Lower lobe of right lung (tissue), 2 donors: ENCODE measurements around the gene FTHL17. TPM values are rescaled to one million over a fixed set of nuclear protein-coding genes. Genes with fewer than 3 reads are reported as not detected.

Source experiments
- ATAC-seq, 2 donors: fragments of 200-7000 bp; cut with Tn5 transposase; one replicate each; pipeline ENCODE4 v1.9.1; 2020 to 2022; ENCODE audit warnings: mild to moderate bottlenecking in 2 of 2, moderate library complexity in 2 of 2
- DNase-seq: peaks from one replicate; pipeline ENCODE4 v3.0.0-alpha.2; 2020
- H3K27ac ChIP-seq: fragments of 200-600 bp; one replicate; pipeline ENCODE4 v1.8.0; 2022
- H3K27me3 ChIP-seq: fragments of 200-600 bp; one replicate; pipeline ENCODE4 v1.8.0; 2022; ENCODE audit warnings: low read depth
- H3K36me3 ChIP-seq: fragments of 200-600 bp; one replicate; pipeline ENCODE4 v1.8.0; 2022; ENCODE audit warnings: mild to moderate bottlenecking
- H3K4me1 ChIP-seq: fragments of 200-600 bp; one replicate; pipeline ENCODE4 v1.8.0; 2022
- H3K4me3 ChIP-seq: fragments of 200-600 bp; one replicate; pipeline ENCODE4 v1.8.0; 2022; ENCODE audit warnings: mild to moderate bottlenecking
- H3K9me3 ChIP-seq: fragments of 200-600 bp; one replicate; pipeline ENCODE4 v1.8.0; 2022
- intact Hi-C: fragments of 100-400 bp; cut with DNase I; formaldehyde crosslinking; loops from one replicate; pipeline ENCODE4 v1.11.0; 2022
- total RNA-seq: library from RNA; stranded (reverse); fragmentation: NEBNext Ultra II Directional; extraction: Animal tissue kit (Norgen Biotek cat#: 25700); gene quantifications from one replicate; pipeline ENCODE4 v1.2.1, GENCODE V29; 2021
- TF ChIP-seq, protein P1 (sequence below): fragments of 200-600 bp; IDR thresholded peaks from one replicate; pipeline ENCODE4 v1.8.0; 2022; ENCODE audit warnings: antibody characterized with exemption, mild to moderate bottlenecking
- donor health status: DM: no; HTN: yes; CAD: no; lungs with severe emphysema.

FTHL17 gene
- total RNA-seq, 1 donor from 2014 or later, result not detected

DNA sequence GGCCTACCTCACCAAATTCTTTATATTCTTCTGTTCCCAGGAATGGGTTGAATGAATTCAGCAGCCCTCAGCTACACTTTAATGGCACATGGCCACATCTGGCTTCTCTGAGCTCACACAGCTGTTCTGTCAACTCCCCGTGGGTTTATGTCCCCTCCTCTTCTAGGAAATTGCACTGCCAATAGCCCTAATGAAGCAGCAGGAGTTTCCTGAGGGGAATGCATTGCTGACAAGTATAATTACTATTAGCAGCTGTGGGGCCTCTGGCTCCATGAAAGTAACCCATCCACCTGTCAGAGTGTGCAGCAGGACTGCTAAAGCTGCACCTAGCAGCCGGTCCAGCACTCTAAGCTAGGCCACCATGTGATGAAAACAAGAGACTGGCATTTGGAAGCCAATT lies 50.3 kb downstream of the FTHL17 start:
- H3K9me3 ChIP-seq, result no peaks in the 10 kb centered on the region
- DNase-seq, result no peak
- ATAC-seq, result no peak
- no peak overlapping the region for H3K4me3 ChIP-seq
- intact Hi-C loops, result no loop called here
- H3K27me3 ChIP-seq, result no peaks in the 10 kb centered on the region
- H3K27ac ChIP-seq, result no peak overlapping the region
- TF ChIP-seq, protein P1, sequence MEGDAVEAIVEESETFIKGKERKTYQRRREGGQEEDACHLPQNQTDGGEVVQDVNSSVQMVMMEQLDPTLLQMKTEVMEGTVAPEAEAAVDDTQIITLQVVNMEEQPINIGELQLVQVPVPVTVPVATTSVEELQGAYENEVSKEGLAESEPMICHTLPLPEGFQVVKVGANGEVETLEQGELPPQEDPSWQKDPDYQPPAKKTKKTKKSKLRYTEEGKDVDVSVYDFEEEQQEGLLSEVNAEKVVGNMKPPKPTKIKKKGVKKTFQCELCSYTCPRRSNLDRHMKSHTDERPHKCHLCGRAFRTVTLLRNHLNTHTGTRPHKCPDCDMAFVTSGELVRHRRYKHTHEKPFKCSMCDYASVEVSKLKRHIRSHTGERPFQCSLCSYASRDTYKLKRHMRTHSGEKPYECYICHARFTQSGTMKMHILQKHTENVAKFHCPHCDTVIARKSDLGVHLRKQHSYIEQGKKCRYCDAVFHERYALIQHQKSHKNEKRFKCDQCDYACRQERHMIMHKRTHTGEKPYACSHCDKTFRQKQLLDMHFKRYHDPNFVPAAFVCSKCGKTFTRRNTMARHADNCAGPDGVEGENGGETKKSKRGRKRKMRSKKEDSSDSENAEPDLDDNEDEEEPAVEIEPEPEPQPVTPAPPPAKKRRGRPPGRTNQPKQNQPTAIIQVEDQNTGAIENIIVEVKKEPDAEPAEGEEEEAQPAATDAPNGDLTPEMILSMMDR, result no peak
- no peaks in the 10 kb centered on the region for H3K4me1 ChIP-seq
- H3K36me3 ChIP-seq, result no peaks in the 10 kb centered on the region

Other genes starting within 250 kb of the FTHL17 start
- 23.3 TPM for gene TAB3, start 182.8 kb downstream of the FTHL17 start, total RNA-seq